Measurements from ENCODE around the gene EFHD1.
"Not testable (repeated sequence)": the region's sequence is repeated elsewhere in the genome, so short reads cannot be mapped to it uniquely, and the experiment has no call there.

The EFHD1 gene

GRCh38 chr2:232707076-232707475 is 73.7 kb downstream of the EFHD1 start:
- no peak for DNase-seq (ENCODE audit: low read depth)
- TF ChIP-seq CTCF (conservative IDR thresholded peaks at IDR 0.05; ENCODE audit: low read length) = no peak
- H3K4me3 ChIP-seq (ENCODE audit: low read length) = no peak overlapping the region

- H3K4me3 ChIP-seq (ENCODE audit: low read length) = no peak overlapping the region
- TF ChIP-seq CTCF (conservative IDR thresholded peaks at IDR 0.05; ENCODE audit: low read length) = no peak
- DNase-seq (ENCODE audit: low read depth) = no peak
Measured at GRCh38 chr2:232713505-232713904, 80.1 kb downstream of the EFHD1 start.

GRCh38 chr2:232714969-232715368 is 81.6 kb downstream of the EFHD1 start:
- H3K4me3 ChIP-seq (ENCODE audit: low read length) = no peak overlapping the region
- DNase-seq (ENCODE audit: low read depth) = peak; percentile 4
- no peak for TF ChIP-seq CTCF (conservative IDR thresholded peaks at IDR 0.05; ENCODE audit: low read length)

- DNase-seq (ENCODE audit: low read depth); H3K4me3 ChIP-seq (ENCODE audit: low read length): not testable (repeated sequence)
Measured at GRCh38 chr2:232720056-232720455, 86.7 kb downstream of the EFHD1 start.

- TF ChIP-seq CTCF (conservative IDR thresholded peaks at IDR 0.05; ENCODE audit: low read length) = no peak
- no peak for DNase-seq (ENCODE audit: low read depth)
- H3K4me3 ChIP-seq (ENCODE audit: low read length) = no peak overlapping the region
Measured at GRCh38 chr2:232721261-232721660, 87.9 kb downstream of the EFHD1 start.

GRCh38 chr2:232721882-232722281 is 88.5 kb downstream of the EFHD1 start:
- TF ChIP-seq CTCF (conservative IDR thresholded peaks at IDR 0.05; ENCODE audit: low read length) = no peak
- DNase-seq (ENCODE audit: low read depth) = no peak
- H3K4me3 ChIP-seq (ENCODE audit: low read length) = no peak overlapping the region

GRCh38 chr2:232723027-232723426 is 89.6 kb downstream of the EFHD1 start:
- H3K4me3 ChIP-seq (ENCODE audit: low read length) = no peak overlapping the region
- no peak for DNase-seq (ENCODE audit: low read depth)
- no peak for TF ChIP-seq CTCF (conservative IDR thresholded peaks at IDR 0.05; ENCODE audit: low read length)

- TF ChIP-seq CTCF (conservative IDR thresholded peaks at IDR 0.05; ENCODE audit: low read length) = no peak
- DNase-seq (ENCODE audit: low read depth) = no peak
- no peak overlapping the region for H3K4me3 ChIP-seq (ENCODE audit: low read length)
Measured at GRCh38 chr2:232728785-232729184, 95.4 kb downstream of the EFHD1 start.

Measured in AG10803 (cell line).